ENCODE data around the gene LRRC4B. TPM values are rescaled to one million over a fixed set of nuclear protein-coding genes. Genes with fewer than 3 reads are reported as not detected.

Gene LRRC4B
- total and polyA plus RNA-seq, 2 of the 13 experiments (the other 11 are each of a cell fraction or from before 2014, with no cell fraction given), result not detected

- TF ChIP-seq YY1 (IDR thresholded peaks at IDR 0.05; ENCODE audit: insufficient read depth, insufficient replicate concordance, low read depth, low read length) (no peak), ZNF274 (CRISPR knock-in tag; IDR thresholded peaks at IDR 0.05) (no peak), KMT2A (CRISPR knock-in tag; IDR thresholded peaks at IDR 0.05) (no peak), ZNF564 (CRISPR knock-in tag; IDR thresholded peaks at IDR 0.05) (no peak), TFAP4 (IDR thresholded peaks at IDR 0.05; ENCODE audit: borderline replicate concordance, low read depth) (peak; percentile 79; the same call in 1 of the 2 replicates), ZNF44 (CRISPR knock-in tag; IDR thresholded peaks at IDR 0.05) (no peak), NR2F6 (IDR thresholded peaks at IDR 0.05) (no peak), NR2F6 (CRISPR knock-in tag; IDR thresholded peaks at IDR 0.05) (peak; percentile 17; the same call in 1 of the 2 replicates), ZNF770 (CRISPR knock-in tag; IDR thresholded peaks at IDR 0.05) (peak; percentile 90), KDM2A (CRISPR knock-in tag; IDR thresholded peaks at IDR 0.05; ENCODE audit: borderline replicate concordance, low read depth) (0 out of 2 replicates have a peak, but pooled peaks have one; percentile 27), ATF7-NPFF (CRISPR knock-in tag; IDR thresholded peaks at IDR 0.05; ENCODE audit: low read depth) (no peak), FOXK1 (CRISPR knock-in tag; IDR thresholded peaks at IDR 0.05; ENCODE audit: borderline replicate concordance, low read depth) (no peak), SAP130 (CRISPR knock-in tag; IDR thresholded peaks at IDR 0.05; ENCODE audit: low read depth) (0 out of 2 replicates have a peak, but pooled peaks have one; percentile 28), ZNF660 (CRISPR knock-in tag; IDR thresholded peaks at IDR 0.05; ENCODE audit: borderline replicate concordance, low read depth) (no peak), SCMH1 (CRISPR knock-in tag; IDR thresholded peaks at IDR 0.05; ENCODE audit: borderline replicate concordance) (no peak), GATAD2A (CRISPR knock-in tag; IDR thresholded peaks at IDR 0.05) (peak; percentile 35; the same call in 1 of the 2 replicates), HNRNPL (IDR thresholded peaks at IDR 0.05; ENCODE audit: low read depth, low read length) (peak; percentile 73; the same call in 1 of the 2 replicates), CBX2 (IDR thresholded peaks at IDR 0.05; ENCODE audit: low read depth, low read length) (no peak), CBX2 (CRISPR knock-in tag; IDR thresholded peaks at IDR 0.05; ENCODE audit: low read depth) (no peak), PCBP1 (IDR thresholded peaks at IDR 0.05; ENCODE audit: borderline replicate concordance, low read depth, low read length) (0 out of 2 replicates have a peak, but pooled peaks have one; percentile 24), ZNF281 (CRISPR knock-in tag; IDR thresholded peaks at IDR 0.05; ENCODE audit: borderline replicate concordance) (peak; percentile 93), KAT7 (CRISPR knock-in tag; IDR thresholded peaks at IDR 0.05; ENCODE audit: borderline replicate concordance) (no peak), THRA (CRISPR knock-in tag; IDR thresholded peaks at IDR 0.05; ENCODE audit: borderline replicate concordance) (peak; percentile 30; the same call in 1 of the 2 replicates)
Observed at GRCh38 chr19:50496189-50497021, 71.8 kb downstream of the LRRC4B start (continued).

Data from HepG2 (cell line).